OCI-LY3 (cell line): Measurements from ENCODE around the gene LMBRD1.

ENCODE experiments used
- EZH2phosphoT487 ChIP-seq: fragments of 200-600 bp; shearing (Covaris generic); IDR thresholded peaks from 2 replicates; pipeline ENCODE4 v1.6.1; 2018; ENCODE audit warnings: antibody characterized with exemption, mixed run types, low read depth
- TF ChIP-seq, protein P1 (sequence below): fragments of 200-600, 300-600 bp; sonication (generic); IDR thresholded peaks from 2 replicates; pipeline ENCODE4 v1.5.1; 2014; ENCODE audit warnings: antibody characterized with exemption, low read length, low read depth

DNA sequence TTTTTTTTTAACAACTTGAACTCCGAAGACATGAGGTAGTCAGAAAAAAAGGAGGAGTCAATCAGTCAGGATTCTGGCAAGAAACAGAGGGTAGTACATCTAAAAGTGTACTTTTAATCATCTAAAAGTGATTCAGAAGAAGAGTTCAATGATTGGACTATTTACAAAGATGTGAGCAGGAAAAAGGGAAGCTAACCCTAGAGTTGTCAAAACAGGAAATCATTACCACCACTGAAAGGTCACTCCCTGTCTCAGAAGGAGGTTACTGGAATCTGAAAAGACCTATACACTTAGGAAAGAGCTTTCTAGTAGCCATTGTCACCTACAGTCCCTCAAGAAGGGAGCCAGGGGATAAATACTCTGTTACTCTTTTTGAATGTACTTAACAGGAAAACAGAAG is 16.7 kb upstream of the LMBRD1 start:
- TF ChIP-seq, protein P1, sequence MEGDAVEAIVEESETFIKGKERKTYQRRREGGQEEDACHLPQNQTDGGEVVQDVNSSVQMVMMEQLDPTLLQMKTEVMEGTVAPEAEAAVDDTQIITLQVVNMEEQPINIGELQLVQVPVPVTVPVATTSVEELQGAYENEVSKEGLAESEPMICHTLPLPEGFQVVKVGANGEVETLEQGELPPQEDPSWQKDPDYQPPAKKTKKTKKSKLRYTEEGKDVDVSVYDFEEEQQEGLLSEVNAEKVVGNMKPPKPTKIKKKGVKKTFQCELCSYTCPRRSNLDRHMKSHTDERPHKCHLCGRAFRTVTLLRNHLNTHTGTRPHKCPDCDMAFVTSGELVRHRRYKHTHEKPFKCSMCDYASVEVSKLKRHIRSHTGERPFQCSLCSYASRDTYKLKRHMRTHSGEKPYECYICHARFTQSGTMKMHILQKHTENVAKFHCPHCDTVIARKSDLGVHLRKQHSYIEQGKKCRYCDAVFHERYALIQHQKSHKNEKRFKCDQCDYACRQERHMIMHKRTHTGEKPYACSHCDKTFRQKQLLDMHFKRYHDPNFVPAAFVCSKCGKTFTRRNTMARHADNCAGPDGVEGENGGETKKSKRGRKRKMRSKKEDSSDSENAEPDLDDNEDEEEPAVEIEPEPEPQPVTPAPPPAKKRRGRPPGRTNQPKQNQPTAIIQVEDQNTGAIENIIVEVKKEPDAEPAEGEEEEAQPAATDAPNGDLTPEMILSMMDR, result no peak
- TF ChIP-seq EZH2phosphoT487, result no peak
